ENCODE results near the gene BRD1. TPM values are rescaled to one million over a fixed set of nuclear protein-coding genes. Genes with fewer than 3 reads are reported as not detected.

The BRD1 gene
- total and polyA plus RNA-seq, 3 donors from 2014 or later, result 113 to 122 (median 114) TPM

- Histone ChIP-seq H3K27ac (no peak overlapping the region), H3K4me3 (peak overlapping the region; percentile 19 to 27), H3K9me3 (no peaks in the 10 kb centered on the region), H3K36me3 (ENCODE audit: low read depth, missing control alignments) (no peaks in the 10 kb centered on the region), H3K4me1 (no peaks in the 10 kb centered on the region), H3K27me3 (no peaks in the 10 kb centered on the region)
- peak; percentile 79 for DNase-seq
- intact Hi-C loops (cut with DNase I; ENCODE audit: low total_unique reads), result no loop called here
- 0 to 9% methylated on average over 3 to 37 of the region's 41 CpGs for WGBS, 2 donors
- TF ChIP-seq CTCF (IDR thresholded peaks at IDR 0.05), result peak; percentile 28 to 66 (median 48)
- no peak for TF ChIP-seq POLR2A (IDR thresholded peaks at IDR 0.05)
Measured at GRCh38 chr22:49724893-49725489, 102.7 kb downstream of the BRD1 start.

DNA sequence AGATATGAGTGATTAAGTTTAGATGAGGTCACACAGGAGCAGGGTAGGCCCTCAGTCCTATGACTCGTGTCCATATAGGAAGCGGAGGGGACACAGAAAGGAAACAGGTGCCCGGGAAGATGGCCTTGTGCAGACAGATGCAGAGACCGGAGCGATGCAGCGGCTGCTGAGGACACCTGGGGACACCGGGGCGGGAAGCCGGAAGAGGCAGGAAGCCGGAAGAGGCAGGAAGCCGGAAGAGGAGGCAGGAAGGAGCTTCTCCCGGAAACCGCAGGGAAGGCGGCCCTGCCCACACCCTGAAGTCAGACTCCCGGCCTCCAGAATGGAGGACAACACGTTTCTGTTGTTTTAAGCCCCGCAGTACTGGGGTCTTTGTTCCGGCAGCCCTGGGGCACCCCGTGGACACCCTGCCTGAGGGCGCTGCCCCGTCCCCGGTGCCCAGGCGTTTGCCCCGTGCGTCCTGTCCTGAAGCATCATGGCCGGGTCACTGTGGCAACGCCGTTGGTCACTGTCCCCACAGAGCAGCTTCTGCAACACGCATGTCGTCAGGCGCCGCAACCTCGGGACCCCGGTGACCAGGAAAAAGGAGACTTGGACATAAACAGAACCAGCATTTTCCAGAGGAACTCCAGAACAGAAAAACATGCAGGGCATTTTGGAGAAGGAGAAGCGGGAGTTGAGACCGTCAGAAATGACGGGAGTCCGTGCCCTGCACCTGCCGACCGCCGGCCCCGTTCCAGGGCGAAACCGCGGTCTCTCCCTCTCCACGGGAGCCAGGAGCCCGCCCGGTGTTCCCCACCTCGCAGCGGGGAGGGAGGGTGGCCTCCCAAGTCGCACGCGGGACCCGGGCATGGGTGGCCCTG lies 103.4 kb downstream of the BRD1 start:
- Histone ChIP-seq H3K36me3 (ENCODE audit: low read depth, missing control alignments) (no peaks in the 10 kb centered on the region), H3K27ac (no peak overlapping the region), H3K9me3 (no peaks in the 10 kb centered on the region), H3K4me3 (peak overlapping the region; percentile 19 to 27), H3K27me3 (no peaks in the 10 kb centered on the region), H3K4me1 (no peaks in the 10 kb centered on the region)
- 27 to 39% methylated on average over 33 to 54 of the region's 54 CpGs for WGBS, 2 donors
- no peak for TF ChIP-seq POLR2A (IDR thresholded peaks at IDR 0.05)
- no peak for TF ChIP-seq CTCF (IDR thresholded peaks at IDR 0.05)
- intact Hi-C loops (cut with DNase I; ENCODE audit: low total_unique reads), result no loop called here
- DNase-seq, result peak; percentile 23

- Histone ChIP-seq H3K9me3 (no peaks in the 10 kb centered on the region), H3K27me3 (no peaks in the 10 kb centered on the region), H3K4me1 (no peaks in the 10 kb centered on the region), H3K36me3 (ENCODE audit: low read depth, missing control alignments) (no peaks in the 10 kb centered on the region), H3K27ac (no peak overlapping the region), H3K4me3 (no peak overlapping the region)
- intact Hi-C loops (cut with DNase I; ENCODE audit: low total_unique reads), result no loop called here
- no peak for TF ChIP-seq CTCF (IDR thresholded peaks at IDR 0.05)
- TF ChIP-seq POLR2A (IDR thresholded peaks at IDR 0.05), result no peak
- 86 to 89% methylated on average over 10 to 14 of the region's 14 CpGs for WGBS, 2 donors
- no peak for DNase-seq
Measured at GRCh38 chr22:49723478-49724029, 104.1 kb downstream of the BRD1 start.

Small RNA genes lying within 50 kb of the gene (small RNA-seq; reads per million reads assigned to genes)
- gene AL117328.1 (0 reads per million in 2 donors), gene RF00017 (0 reads per million in 2 donors)

Other genes with a start within 250 kb of the BRD1 start
- gene ZBED4, start 26.0 kb upstream of the BRD1 start, total RNA-seq, result 10 to 100 TPM; 17.2 to 18.2 TPM
- gene ZBED4, start 26.0 kb upstream of the BRD1 start, polyA plus RNA-seq (ENCODE audit: insufficient read depth, low read depth, low replicate concordance), result 9.1 TPM
- 10 to 100 TPM; 11.9 to 18.3 TPM for gene ALG12, start 90.6 kb upstream of the BRD1 start, total RNA-seq
- 10.6 TPM for gene ALG12, start 90.6 kb upstream of the BRD1 start, polyA plus RNA-seq (ENCODE audit: insufficient read depth, low read depth, low replicate concordance)
- gene CRELD2, start 90.8 kb upstream of the BRD1 start, total RNA-seq, result 10 to 100 TPM; 57.9 to 64.2 TPM
- gene CRELD2, start 90.8 kb upstream of the BRD1 start, polyA plus RNA-seq (ENCODE audit: insufficient read depth, low read depth, low replicate concordance), result 58.3 TPM
- 10 to 100 TPM; 68.2 to 89.9 TPM for gene PIM3, start 132.9 kb upstream of the BRD1 start, total RNA-seq
- gene PIM3, start 132.9 kb upstream of the BRD1 start, polyA plus RNA-seq (ENCODE audit: insufficient read depth, low read depth, low replicate concordance), result 50.8 TPM
- under 1 TPM; 0.25 to 0.55 TPM for gene IL17REL, start 184.9 kb upstream of the BRD1 start, total RNA-seq
- 0.30 TPM for gene IL17REL, start 184.9 kb upstream of the BRD1 start, polyA plus RNA-seq (ENCODE audit: insufficient read depth, low read depth, low replicate concordance)
- gene TTLL8, start 230.4 kb upstream of the BRD1 start, total RNA-seq, result 10 to 100 TPM in 1 of 2 donors, 1 to 10 TPM in 1; 5.1 to 11.9 TPM
- gene TTLL8, start 230.4 kb upstream of the BRD1 start, polyA plus RNA-seq (ENCODE audit: insufficient read depth, low read depth, low replicate concordance), result 11.3 TPM